Hepatocyte (in vitro differentiated cells): ENCODE measurements around the gene KRT27. TPM values are rescaled to one million over a fixed set of nuclear protein-coding genes. Genes with fewer than 3 reads are reported as not detected.
"Not testable (repeated sequence)": the region's sequence is repeated elsewhere in the genome, so short reads cannot be mapped to it uniquely, and the experiment has no call there.

ENCODE experiments used
- DNase-seq: peaks from one replicate; pipeline ENCODE4 v3.0.0-alpha.2; 2016; ENCODE audit warnings: low spot score
- H2AFZ ChIP-seq: fragments of 200-600 bp; sonication (generic); 2 replicates; pipeline ENCODE4 v1.6.0; 2016; ENCODE audit warnings: antibody characterized with exemption, mild to moderate bottlenecking
- H3K27ac ChIP-seq: fragments of 200-600 bp; sonication (generic); 2 replicates; pipeline ENCODE4 v1.5.1; 2016; ENCODE audit warnings: mild to moderate bottlenecking
- H3K27me3 ChIP-seq: fragments of 200-600 bp; sonication (generic); 2 replicates; pipeline ENCODE4 v1.6.1; 2016
- H3K36me3 ChIP-seq: fragments of 200-600 bp; sonication (generic); replicated peaks from 2 replicates; pipeline ENCODE4 v1.5.1; 2016; ENCODE audit warnings: low read depth; ENCODE audit not compliant: insufficient read depth
- H3K4me1 ChIP-seq: fragments of 200-600 bp; sonication (generic); 2 replicates; pipeline ENCODE4 v1.5.1; 2016; ENCODE audit warnings: mild to moderate bottlenecking, moderate library complexity; ENCODE audit not compliant: insufficient read depth
- H3K4me2 ChIP-seq: fragments of 200-600 bp; sonication (generic); 2 replicates; pipeline ENCODE4 v1.6.0; 2016
- H3K4me3 ChIP-seq: fragments of 200-600 bp; sonication (generic); 2 replicates; pipeline ENCODE4 v1.5.1; 2016; ENCODE audit warnings: mild to moderate bottlenecking
- H3K79me2 ChIP-seq: fragments of 200-600 bp; sonication (generic); 2 replicates; pipeline ENCODE4 v1.6.0; 2017; ENCODE audit warnings: mild to moderate bottlenecking
- H3K9me2 ChIP-seq: fragments of 200-600 bp; sonication (generic); replicated peaks from 2 replicates; pipeline ENCODE4 v1.6.0; 2017; ENCODE audit warnings: mild to moderate bottlenecking; ENCODE audit not compliant: insufficient read depth
- H3K9me3 ChIP-seq: fragments of 200-600 bp; sonication (generic); 2 replicates; pipeline ENCODE4 v1.5.1; 2016; ENCODE audit warnings: low read depth, mild to moderate bottlenecking
- H4K20me1 ChIP-seq: fragments of 200-600 bp; sonication (generic); 2 replicates; pipeline ENCODE4 v1.6.0; 2016; ENCODE audit warnings: mild to moderate bottlenecking; ENCODE audit not compliant: insufficient read depth, poor library complexity, severe bottlenecking
- EZH2 ChIP-seq: fragments of 200-600 bp; sonication (generic); IDR thresholded peaks from 2 replicates; pipeline ENCODE4 v1.6.1; 2016; ENCODE audit warnings: antibody characterized with exemption, mild to moderate bottlenecking, borderline replicate concordance
- EZH2phosphoT487 ChIP-seq: fragments of 200-600 bp; sonication (generic); IDR thresholded peaks from one replicate; pipeline ENCODE4 v1.6.1; 2018; ENCODE audit warnings: antibody characterized with exemption, mild to moderate bottlenecking, low read depth, moderate library complexity; ENCODE audit not compliant: unreplicated experiment, severe bottlenecking
- WGBS: methylation state at CpG from one replicate; pipeline ENCODE4 v1.1.6; 2016; ENCODE audit warnings: low lambda C conversion rate; ENCODE audit errors: missing lambda C conversion rate; 5-methylcytosine and 5-hydroxymethylcytosine counted together
- polyA plus RNA-seq: library from polyadenylated mRNA; unstranded; fragments of >200 nt; fragmentation: Nextera tagmentation; extraction: Ambion mirVana; gene quantifications from 2 replicates; pipeline ENCODE4 v1.2.1, GENCODE V29; 2016
- total RNA-seq: library from RNA; depleted of rRNA; stranded (reverse); fragments of >200 nt; gene quantifications from 2 replicates; pipeline ENCODE4 v1.2.3, GENCODE V29; 2014
- TF ChIP-seq, protein P1 (sequence below): fragments of 200-600 bp; sonication (generic); IDR thresholded peaks from 2 replicates; pipeline ENCODE4 v1.5.1; 2016; ENCODE audit warnings: antibody characterized with exemption, mild to moderate bottlenecking; ENCODE audit not compliant: poor library complexity

Gene KRT27
- total and polyA plus RNA-seq, 2 experiments from 2014 or later = not detected

DNA sequence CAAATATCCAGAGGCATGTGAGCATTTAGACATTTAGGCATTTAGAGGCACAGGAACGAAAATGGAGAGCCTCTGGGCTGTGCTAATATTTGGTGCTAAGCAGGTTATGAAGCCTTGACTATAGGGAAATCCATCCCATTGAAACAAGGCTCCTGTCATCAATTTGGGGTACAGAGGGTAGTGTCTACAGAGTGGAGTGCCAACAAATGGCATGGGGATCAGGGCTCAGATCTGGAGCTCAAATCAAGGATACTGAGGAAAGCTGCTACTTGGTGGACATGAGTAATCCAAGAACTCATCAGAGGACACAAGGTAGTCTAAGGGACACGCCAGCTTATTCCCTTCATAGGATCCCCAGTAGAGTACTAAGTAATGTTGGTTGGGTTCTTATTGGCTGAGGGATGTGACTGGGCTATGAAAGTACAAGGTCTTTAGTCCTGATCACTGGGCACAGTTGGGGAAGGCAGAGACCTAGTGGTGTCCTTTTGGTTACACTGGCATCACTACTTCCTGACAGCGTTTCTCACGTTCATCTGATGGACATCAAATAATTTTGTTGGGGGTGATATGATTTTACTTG lies 34.8 kb upstream of the KRT27 start:
- peaks cover 7% of the 10 kb centered on the region for H3K27me3 ChIP-seq
- no peak overlapping the region for H2AFZ ChIP-seq
- no peaks in the 10 kb centered on the region for H3K9me3 ChIP-seq
- H3K27ac ChIP-seq = no peak overlapping the region
- peaks cover 8% of the 10 kb centered on the region for H3K36me3 ChIP-seq
- peak overlapping the region; percentile 80 for H3K4me2 ChIP-seq
- no peak overlapping the region for H3K4me3 ChIP-seq
- H3K79me2 ChIP-seq = peaks cover 29% of the 10 kb centered on the region
- H3K9me2 ChIP-seq = no peaks in the 10 kb centered on the region
- no peaks in the 10 kb centered on the region for H4K20me1 ChIP-seq
- DNase-seq = no peak
- H3K4me1 ChIP-seq = peaks cover 17% of the 10 kb centered on the region
- whole genome bisulfite sequencing = 97% methylated on average over 4 of the region's 4 CpGs
- TF ChIP-seq EZH2 (no peak), EZH2phosphoT487 (no peak)
- TF ChIP-seq, protein P1, sequence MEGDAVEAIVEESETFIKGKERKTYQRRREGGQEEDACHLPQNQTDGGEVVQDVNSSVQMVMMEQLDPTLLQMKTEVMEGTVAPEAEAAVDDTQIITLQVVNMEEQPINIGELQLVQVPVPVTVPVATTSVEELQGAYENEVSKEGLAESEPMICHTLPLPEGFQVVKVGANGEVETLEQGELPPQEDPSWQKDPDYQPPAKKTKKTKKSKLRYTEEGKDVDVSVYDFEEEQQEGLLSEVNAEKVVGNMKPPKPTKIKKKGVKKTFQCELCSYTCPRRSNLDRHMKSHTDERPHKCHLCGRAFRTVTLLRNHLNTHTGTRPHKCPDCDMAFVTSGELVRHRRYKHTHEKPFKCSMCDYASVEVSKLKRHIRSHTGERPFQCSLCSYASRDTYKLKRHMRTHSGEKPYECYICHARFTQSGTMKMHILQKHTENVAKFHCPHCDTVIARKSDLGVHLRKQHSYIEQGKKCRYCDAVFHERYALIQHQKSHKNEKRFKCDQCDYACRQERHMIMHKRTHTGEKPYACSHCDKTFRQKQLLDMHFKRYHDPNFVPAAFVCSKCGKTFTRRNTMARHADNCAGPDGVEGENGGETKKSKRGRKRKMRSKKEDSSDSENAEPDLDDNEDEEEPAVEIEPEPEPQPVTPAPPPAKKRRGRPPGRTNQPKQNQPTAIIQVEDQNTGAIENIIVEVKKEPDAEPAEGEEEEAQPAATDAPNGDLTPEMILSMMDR = no peak

GRCh38 chr17:40816569-40816968 lies 34.2 kb upstream of the KRT27 start:
- peaks cover 29% of the 10 kb centered on the region for H3K79me2 ChIP-seq
- H3K9me3 ChIP-seq = no peaks in the 10 kb centered on the region
- H3K9me2 ChIP-seq = no peaks in the 10 kb centered on the region
- peaks cover 10% of the 10 kb centered on the region for H3K27me3 ChIP-seq
- no peaks in the 10 kb centered on the region for H4K20me1 ChIP-seq
- no peak for DNase-seq
- TF ChIP-seq EZH2phosphoT487 (no peak), EZH2 (no peak)
- TF ChIP-seq, protein P1 = no peak
- 95% methylated on average over 3 of the region's 3 CpGs for WGBS
- peaks cover 8% of the 10 kb centered on the region for H3K36me3 ChIP-seq
- H2AFZ ChIP-seq = no peak overlapping the region
- H3K4me1 ChIP-seq = peaks cover 17% of the 10 kb centered on the region
- H3K27ac ChIP-seq = no peak overlapping the region
- no peak overlapping the region for H3K4me2 ChIP-seq
- no peak overlapping the region for H3K4me3 ChIP-seq

DNA sequence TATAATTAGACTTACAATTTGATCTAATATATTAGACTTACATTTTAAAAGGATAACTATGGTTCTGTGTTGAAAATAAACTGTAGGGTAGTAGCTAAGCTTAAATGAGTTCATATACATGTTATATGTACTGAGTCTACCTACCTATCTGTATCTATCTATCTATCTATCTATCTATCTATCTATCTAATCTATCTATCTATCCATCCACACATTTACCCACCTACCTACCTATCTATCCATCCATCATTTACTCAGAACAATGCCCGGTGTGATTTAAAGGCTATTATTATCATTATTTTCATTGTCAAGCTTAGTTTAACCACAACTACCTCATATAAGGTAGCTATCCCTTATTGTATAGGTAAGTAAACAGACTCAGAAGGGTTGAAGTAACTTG lies 33.0 kb upstream of the KRT27 start:
- WGBS = 96% methylated on average over 1 of the region's 1 CpG
- H3K36me3 ChIP-seq = peaks cover 8% of the 10 kb centered on the region

DNA sequence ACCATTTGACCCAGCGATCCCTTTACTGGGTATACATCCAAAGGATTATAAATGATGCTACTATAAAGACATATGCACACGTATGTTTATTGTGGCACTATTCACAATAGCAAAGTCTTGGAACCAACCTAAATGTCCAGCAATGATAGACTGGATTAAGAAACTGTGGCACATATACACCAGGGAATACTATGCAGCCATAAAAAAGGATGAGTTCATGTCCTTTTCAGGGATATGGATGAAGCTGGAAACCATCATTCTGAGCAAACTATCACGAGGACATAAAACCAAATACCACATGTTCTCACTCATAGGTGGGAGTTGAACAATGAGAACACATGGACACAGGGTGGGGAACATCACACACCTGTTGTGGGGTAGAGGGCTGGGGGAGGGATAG lies 32.3 kb upstream of the KRT27 start:
- H3K9me2 ChIP-seq, DNase-seq, H3K9me3 ChIP-seq, H3K4me3 ChIP-seq, H3K4me2 ChIP-seq, H3K4me1 ChIP-seq, H3K36me3 ChIP-seq, H3K27ac ChIP-seq, H2AFZ ChIP-seq, H4K20me1 ChIP-seq: not testable (repeated sequence)
- peaks cover 14% of the 10 kb centered on the region for H3K79me2 ChIP-seq
- H3K27me3 ChIP-seq = peaks cover 18% of the 10 kb centered on the region
- WGBS = 94% methylated on average over 3 of the region's 3 CpGs

More for the DNA sequence above, 33.0 kb upstream of the KRT27 start:
- Histone ChIP-seq H2AFZ (no peak overlapping the region), H3K79me2 (peaks cover 22% of the 10 kb centered on the region), H3K9me2 (no peaks in the 10 kb centered on the region), H3K27me3 (peaks cover 15% of the 10 kb centered on the region), H3K4me3 (no peak overlapping the region), H4K20me1 (no peaks in the 10 kb centered on the region), H3K9me3 (no peaks in the 10 kb centered on the region), H3K4me2 (no peak overlapping the region), H3K4me1 (peaks cover 17% of the 10 kb centered on the region), H3K27ac (no peak overlapping the region)
- no peak for TF ChIP-seq EZH2
- TF ChIP-seq, protein P1 = no peak
- DNase-seq = no peak
